ENCODE data around the gene COLEC11. TPM values are rescaled to one million over a fixed set of nuclear protein-coding genes. Genes with fewer than 3 reads are reported as not detected.

The COLEC11 gene
- total and polyA plus RNA-seq, 9 of the 15 experiments (the other 6 are each of a cell fraction or from before 2014, with no cell fraction given) = 0.32 to 4.3 (median 1.8) TPM

- TF ChIP-seq MGA (IDR thresholded peaks at IDR 0.05) = peak; percentile 83
- no peak for TF ChIP-seq NBN (IDR thresholded peaks at IDR 0.05; ENCODE audit: low read depth)
- no peak for TF ChIP-seq ERF (CRISPR knock-in tag; IDR thresholded peaks at IDR 0.05)
- no peak for TF ChIP-seq ZFP1 (CRISPR knock-in tag; IDR thresholded peaks at IDR 0.05)
- TF ChIP-seq ZNF655 (CRISPR knock-in tag; IDR thresholded peaks at IDR 0.05) = no peak
- TF ChIP-seq MYNN (IDR thresholded peaks at IDR 0.05) = 0 out of 2 replicates have a peak, but pooled peaks have one; percentile 26
- no peak for TF ChIP-seq MYNN (CRISPR knock-in tag; IDR thresholded peaks at IDR 0.05)
- TF ChIP-seq NR2C2 (CRISPR knock-in tag; IDR thresholded peaks at IDR 0.05) = no peak
- TF ChIP-seq NR2C2 (tag; IDR thresholded peaks at IDR 0.05) = 0 out of 2 replicates have a peak, but pooled peaks have one; percentile 10
- peak; percentile 52; the same call in 1 of the 2 replicates for TF ChIP-seq ATF7 (IDR thresholded peaks at IDR 0.05)
- no peak for TF ChIP-seq MEF2A (IDR thresholded peaks at IDR 0.05; ENCODE audit: control insufficient read depth, low read depth, low read length)
- no peak for TF ChIP-seq BCOR (IDR thresholded peaks at IDR 0.05)
- no peak for TF ChIP-seq HSF4 (CRISPR knock-in tag; IDR thresholded peaks at IDR 0.05; ENCODE audit: borderline replicate concordance)
- TF ChIP-seq CXXC5 (CRISPR knock-in tag; IDR thresholded peaks at IDR 0.05) = peak; percentile 90
- TF ChIP-seq SIN3B (IDR thresholded peaks at IDR 0.05; ENCODE audit: low read depth) = no peak
- peak in 1 of 3 experiments; percentile 24 for TF ChIP-seq YY1 (IDR thresholded peaks at IDR 0.05; ENCODE audit: borderline replicate concordance in 1 of 3, control insufficient read depth in 1 of 3, extremely low read depth in 1 of 3, insufficient read depth in 3 of 3, insufficient read length in 1 of 3, insufficient replicate concordance in 2 of 3, low read depth in 1 of 3, low read length in 2 of 3)
Observed at GRCh38 chr2:3594493-3595281, at the start of gene COLEC11 (continued).
